Prostate gland (tissue), 2 donors: ENCODE data around the gene MYD88.

ENCODE experiments used
- POLR2AphosphoS5 ChIP-seq: sonication (generic); formaldehyde crosslinking; IDR thresholded peaks from one replicate; pipeline ENCODE4 v1.6.1; 2017; ENCODE audit warnings: antibody characterized with exemption
- TF ChIP-seq, protein P1 (sequence below), 4 experiments: fragments of 200-600 bp in 2 of 4; fragments of 450-650 bp in 2 of 4; sonication (generic) in 2 of 4; IDR thresholded peaks; 1 replicate in 3 of 4; 2 replicates in 1 of 4; pipeline ENCODE4 v1.5.1; 2016 to 2019; ENCODE audit warnings: antibody characterized with exemption in 4 of 4, mild to moderate bottlenecking in 2 of 4, moderate library complexity in 2 of 4

DNA sequence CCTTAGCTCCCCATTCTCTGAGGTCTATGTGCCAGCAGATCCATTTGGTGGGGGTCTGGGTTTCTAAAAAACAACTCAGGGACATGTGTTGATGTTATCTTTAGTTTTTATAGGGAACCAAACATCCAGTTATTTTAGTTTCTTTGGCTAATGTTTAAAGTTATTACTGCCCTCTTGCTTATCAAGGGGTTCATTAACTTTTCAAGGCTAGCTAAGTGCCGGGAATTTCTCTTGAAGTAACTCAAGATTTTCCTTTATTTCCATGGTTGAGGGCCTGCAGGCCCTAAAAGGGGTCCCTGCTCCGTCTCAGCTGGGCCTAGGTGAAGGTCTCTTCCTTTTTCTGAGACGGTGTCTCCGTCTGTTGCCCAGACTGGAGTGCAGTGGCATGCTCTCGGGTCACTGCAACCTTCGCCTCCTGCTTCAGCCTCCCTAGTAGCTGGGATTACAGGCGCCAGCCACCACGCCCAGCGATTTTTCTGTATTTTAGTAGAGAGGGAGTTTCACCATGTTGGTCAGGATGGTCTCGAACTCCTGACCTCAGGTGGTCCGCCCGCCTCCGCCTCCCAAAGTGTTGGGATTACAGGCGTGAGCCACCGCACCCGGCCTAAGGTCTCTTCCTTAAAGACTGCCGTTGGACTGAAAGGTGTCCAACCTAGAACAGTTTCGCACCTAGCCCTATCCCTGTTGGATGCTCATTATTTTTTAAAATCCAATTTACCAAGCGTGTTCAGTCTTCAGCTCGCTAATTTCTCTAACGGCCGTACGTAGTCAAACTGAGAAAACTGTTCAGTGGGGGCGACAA lies 25.6 kb downstream of the MYD88 start:
- TF ChIP-seq POLR2AphosphoS5, result no peak
- TF ChIP-seq, protein P1, sequence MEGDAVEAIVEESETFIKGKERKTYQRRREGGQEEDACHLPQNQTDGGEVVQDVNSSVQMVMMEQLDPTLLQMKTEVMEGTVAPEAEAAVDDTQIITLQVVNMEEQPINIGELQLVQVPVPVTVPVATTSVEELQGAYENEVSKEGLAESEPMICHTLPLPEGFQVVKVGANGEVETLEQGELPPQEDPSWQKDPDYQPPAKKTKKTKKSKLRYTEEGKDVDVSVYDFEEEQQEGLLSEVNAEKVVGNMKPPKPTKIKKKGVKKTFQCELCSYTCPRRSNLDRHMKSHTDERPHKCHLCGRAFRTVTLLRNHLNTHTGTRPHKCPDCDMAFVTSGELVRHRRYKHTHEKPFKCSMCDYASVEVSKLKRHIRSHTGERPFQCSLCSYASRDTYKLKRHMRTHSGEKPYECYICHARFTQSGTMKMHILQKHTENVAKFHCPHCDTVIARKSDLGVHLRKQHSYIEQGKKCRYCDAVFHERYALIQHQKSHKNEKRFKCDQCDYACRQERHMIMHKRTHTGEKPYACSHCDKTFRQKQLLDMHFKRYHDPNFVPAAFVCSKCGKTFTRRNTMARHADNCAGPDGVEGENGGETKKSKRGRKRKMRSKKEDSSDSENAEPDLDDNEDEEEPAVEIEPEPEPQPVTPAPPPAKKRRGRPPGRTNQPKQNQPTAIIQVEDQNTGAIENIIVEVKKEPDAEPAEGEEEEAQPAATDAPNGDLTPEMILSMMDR (IDR thresholded peaks at IDR 0.05), result no peak
